Medulla oblongata (tissue), 1 donor: Measurements from ENCODE around the gene TMEM121.
A peak's percentile ranks its signal among the peaks of the same experiment; 100 is the strongest.

ENCODE experiments used
- DNase-seq: peaks from one replicate; pipeline ENCODE4 v3.0.0-alpha.2; 2015; ENCODE audit errors: extremely low spot score

Gene TMEM121

GRCh38 chr14:105498430-105499255, 27.7 kb upstream of the TMEM121 start:
- DNase-seq: peak; percentile 69

- peak; percentile 95 for DNase-seq
Observed at GRCh38 chr14:105499256-105500035, 26.9 kb upstream of the TMEM121 start.

- no peak for DNase-seq
Observed at GRCh38 chr14:105500036-105500725, 26.2 kb upstream of the TMEM121 start.

GRCh38 chr14:105500726-105501101, 25.7 kb upstream of the TMEM121 start:
- DNase-seq: no peak

GRCh38 chr14:105501504-105502291, 24.7 kb upstream of the TMEM121 start:
- DNase-seq: no peak

- DNase-seq: no peak
Observed at GRCh38 chr14:105502446-105503295, 23.7 kb upstream of the TMEM121 start.

GRCh38 chr14:105503296-105503640, 23.1 kb upstream of the TMEM121 start:
- DNase-seq: no peak

GRCh38 chr14:105503935-105504692, 22.3 kb upstream of the TMEM121 start:
- no peak for DNase-seq

- no peak for DNase-seq
Observed at GRCh38 chr14:105505101-105505500, 21.3 kb upstream of the TMEM121 start.

GRCh38 chr14:105507247-105507646, 19.1 kb upstream of the TMEM121 start:
- no peak for DNase-seq

GRCh38 chr14:105508069-105508468, 18.3 kb upstream of the TMEM121 start:
- no peak for DNase-seq

- no peak for DNase-seq
Observed at GRCh38 chr14:105508601-105509000, 17.8 kb upstream of the TMEM121 start.

- DNase-seq: no peak
Observed at GRCh38 chr14:105517096-105517495, 9.3 kb upstream of the TMEM121 start.

- no peak for DNase-seq
Observed at GRCh38 chr14:105519946-105520698, 6.3 kb upstream of the TMEM121 start.

- no peak for DNase-seq
Observed at GRCh38 chr14:105525326-105525725, 1.1 kb upstream of the TMEM121 start.

- no peak for DNase-seq
Observed at GRCh38 chr14:105526776-105527380, 495 bp downstream of the TMEM121 start.

- no peak for DNase-seq
Observed at GRCh38 chr14:105527381-105527825, 1.0 kb downstream of the TMEM121 start.

- DNase-seq: peak; percentile 78
Observed at GRCh38 chr14:105527826-105528585, 1.6 kb downstream of the TMEM121 start.
